Stimulated activated CD8-positive, alpha-beta memory T cell treated with anti-CD3 and anti-CD28 coated beads, Interleukin-7, amount 100 ng/mL, for 4 hours (primary cell): ENCODE results near the gene FTSJ3.
A peak's percentile ranks its signal among the peaks of the same experiment; 100 is the strongest.
"Not testable (repeated sequence)": the region's sequence is repeated elsewhere in the genome, so short reads cannot be mapped to it uniquely, and the experiment has no call there.

Experiments
- DNase-seq, 2 donors: peaks; one replicate each; pipeline ENCODE4 v3.0.0-alpha.2; 2020; ENCODE audit warnings: low read depth in 2 of 2

The FTSJ3 gene

GRCh38 chr17:63843910-63844677 is 16.6 kb upstream of the FTSJ3 start:
- no peak for DNase-seq

DNA sequence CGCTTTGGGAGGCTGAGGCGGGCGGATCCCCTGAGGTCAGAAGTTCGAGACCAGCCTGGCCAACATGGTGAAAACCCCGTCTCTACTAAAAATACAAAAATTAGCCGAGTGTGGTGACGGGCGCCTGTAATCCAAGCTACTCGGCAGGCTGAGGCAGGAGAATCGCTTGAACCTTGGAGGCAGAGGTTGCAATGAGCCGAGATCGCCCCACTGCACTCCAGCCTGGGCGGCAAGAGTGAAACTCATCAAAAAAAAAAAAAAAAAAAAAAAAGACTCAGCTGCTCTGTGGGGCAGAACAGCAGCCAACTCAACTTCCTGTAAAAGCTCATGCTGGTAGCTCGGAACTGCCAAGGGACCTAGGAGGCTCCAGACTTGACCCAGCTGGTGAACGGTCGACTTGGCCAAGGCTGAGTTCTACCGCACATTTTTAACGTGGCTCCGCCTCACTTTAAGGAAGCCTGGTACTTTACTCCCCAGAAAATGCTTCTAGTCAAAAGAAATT is 16.0 kb upstream of the FTSJ3 start:
- not testable (repeated sequence) for DNase-seq

DNA sequence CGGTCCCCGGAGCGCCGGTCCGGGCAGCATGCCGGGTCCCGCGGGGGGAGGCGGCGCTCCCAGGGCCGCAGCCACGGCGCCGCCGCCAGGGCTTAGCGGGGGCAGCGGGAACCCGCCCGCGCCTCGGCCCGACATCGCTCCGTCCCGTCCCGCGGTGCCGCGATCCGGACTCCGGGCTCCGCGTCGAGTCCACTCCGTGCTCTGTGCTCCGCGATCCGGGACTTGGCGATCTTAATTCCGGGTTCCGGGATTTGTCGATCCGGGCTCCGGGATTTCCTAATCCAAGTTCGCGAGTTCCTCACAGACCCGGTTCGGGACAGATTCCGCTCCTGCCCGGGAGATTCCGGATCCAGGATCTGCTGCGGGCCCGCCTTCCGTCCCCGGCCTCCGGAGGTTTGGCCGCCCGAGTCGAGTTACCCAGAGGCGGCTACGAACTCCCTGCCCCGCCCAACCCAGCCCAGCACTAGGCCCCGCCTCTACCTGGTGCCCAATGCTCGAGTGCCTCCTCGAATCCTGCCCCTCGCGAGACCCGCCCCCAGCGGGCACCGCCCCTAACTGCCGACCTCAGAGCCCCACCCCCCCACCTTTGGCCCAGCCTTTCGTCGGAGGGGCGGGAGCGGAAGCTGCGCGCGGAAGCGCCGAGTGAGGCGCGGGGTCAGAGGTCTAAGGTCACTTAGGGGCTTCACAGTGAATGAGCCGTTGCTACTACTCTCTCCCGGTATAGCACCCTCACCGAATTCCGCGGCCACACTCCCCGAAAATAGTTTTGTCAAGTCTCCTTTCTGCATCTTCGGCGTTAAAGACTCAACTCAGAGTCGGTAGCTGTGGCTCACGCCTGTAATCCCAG is 15.3 kb upstream of the FTSJ3 start, which contains the start of gene SMARCD2:
TSS of gene SMARCD2 (minus strand) at position 146 of the 847 bp plus-strand sequence. CDS start at position 135, 11 bp downstream.
- DNase-seq: peak; percentile 98

- DNase-seq: no peak
Observed at GRCh38 chr17:63842173-63842539, 14.7 kb upstream of the FTSJ3 start.

- DNase-seq: no peak
Observed at GRCh38 chr17:63841350-63842172, 14.1 kb upstream of the FTSJ3 start.

DNA sequence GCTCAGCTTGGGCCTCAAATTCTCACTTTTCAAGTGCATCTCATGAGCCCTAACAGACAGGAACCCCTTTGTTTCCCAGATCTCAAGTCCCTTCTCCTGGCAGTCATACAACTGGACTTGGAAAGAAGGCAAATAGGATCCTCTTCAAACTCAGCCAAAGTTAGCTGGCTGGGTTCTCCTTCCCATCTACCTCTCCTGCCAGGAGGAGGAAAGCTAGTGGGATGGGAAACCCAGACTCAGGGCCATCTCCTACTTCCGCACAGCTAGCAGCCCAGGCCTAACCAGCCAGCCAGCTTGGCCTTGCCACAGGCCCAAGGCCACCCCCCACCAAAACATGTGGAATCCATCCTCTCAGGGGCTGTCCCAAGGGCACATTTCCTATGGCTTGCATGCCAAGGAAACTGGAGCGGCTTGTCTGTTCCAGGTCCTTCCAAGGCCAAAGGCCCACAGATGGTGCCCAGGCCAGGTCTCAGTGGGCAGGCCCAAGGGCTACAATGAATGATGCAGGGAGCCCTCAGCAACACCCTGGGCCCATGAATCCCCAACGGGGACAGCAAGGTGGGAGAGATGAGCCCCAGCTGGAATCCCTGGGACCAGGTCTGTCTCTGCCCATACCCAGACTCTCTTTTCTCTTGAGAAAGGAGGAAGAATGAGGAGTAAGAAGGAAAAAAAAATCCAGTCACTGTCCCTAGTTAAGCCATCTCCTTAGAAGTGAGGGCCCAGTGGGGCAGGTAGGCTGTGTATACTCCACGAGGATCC is 13.3 kb upstream of the FTSJ3 start:
- no peak for DNase-seq

DNA sequence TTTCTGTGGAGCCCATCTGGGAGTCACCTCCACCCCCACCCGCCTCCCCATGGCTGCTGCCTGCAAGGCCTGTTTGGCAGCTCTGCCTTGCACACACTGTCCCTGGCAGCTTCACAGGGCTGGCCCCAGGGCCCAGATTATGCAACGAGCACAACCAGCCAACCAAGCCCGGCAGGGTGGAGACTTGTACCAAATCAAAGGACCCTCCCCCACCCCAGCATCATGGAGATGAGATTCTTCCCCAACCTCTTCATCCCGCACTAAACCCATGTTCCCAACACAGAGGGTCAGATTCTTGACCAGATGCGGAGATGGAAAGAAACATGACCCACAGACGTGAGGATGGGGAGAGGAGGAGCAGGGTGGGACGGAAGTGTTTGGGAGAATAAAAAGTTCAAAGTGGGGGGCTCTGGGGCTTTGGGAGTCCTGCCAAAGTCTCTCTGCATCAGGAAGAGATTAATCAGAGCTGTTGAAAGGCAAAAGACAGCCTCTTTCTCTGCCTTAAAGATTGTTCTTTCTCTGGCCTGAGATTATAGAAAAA is 11.2 kb upstream of the FTSJ3 start:
- no peak for DNase-seq

- DNase-seq: no peak
Observed at GRCh38 chr17:63837962-63838600, 10.6 kb upstream of the FTSJ3 start.

DNA sequence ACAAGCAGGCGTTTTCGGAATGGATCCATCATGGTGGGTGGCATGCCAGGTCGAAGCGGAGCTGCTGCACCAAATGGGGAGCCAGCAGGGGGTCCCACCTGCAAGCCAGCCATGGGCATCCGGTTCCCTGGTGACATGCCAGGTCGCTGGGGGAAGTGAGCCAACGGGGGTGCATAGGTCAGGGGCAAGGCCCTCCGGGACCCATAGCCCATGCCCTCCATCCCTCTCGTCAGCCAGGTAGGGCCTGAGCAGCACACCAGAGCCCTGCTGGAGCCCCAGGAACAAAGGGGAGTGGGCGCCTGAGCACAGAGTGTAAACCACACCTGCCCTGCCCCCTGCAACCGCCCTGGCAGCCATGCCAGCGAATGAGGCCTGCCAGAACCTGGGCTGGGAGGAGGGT is 10.0 kb upstream of the FTSJ3 start:
- DNase-seq: no peak

- no peak for DNase-seq
Observed at GRCh38 chr17:63836811-63837210, 9.3 kb upstream of the FTSJ3 start.

DNA sequence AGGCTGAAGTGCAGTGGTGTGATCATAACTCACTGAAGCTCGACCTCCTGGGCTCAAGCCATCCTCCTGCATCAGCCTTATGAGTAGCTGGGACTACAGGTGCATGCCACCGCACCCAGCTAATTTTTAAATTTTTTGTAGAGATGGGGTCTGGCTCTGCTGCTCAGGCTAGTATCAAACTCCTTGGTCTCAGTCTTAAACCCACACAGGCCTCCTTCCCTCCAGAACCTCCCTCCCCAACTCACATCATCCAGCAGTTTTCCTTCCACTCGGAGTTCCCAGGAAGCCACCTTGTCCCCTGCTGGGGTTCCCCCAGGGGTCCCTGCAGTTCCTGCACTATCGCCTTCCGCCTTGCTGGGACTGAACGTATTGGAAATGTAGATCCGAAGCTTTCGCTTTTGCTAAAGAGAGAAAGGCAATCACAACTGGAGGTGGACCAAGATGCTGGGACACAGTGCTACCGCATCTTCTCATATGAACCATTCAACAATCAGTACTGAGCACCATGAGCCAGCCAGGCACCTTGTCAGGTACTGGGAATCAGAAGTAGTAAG is 7.8 kb upstream of the FTSJ3 start:
- no peak for DNase-seq

- DNase-seq: peak in 1 of 2 donors; percentile 48
Observed at GRCh38 chr17:63834431-63835166, 7.1 kb upstream of the FTSJ3 start.

DNA sequence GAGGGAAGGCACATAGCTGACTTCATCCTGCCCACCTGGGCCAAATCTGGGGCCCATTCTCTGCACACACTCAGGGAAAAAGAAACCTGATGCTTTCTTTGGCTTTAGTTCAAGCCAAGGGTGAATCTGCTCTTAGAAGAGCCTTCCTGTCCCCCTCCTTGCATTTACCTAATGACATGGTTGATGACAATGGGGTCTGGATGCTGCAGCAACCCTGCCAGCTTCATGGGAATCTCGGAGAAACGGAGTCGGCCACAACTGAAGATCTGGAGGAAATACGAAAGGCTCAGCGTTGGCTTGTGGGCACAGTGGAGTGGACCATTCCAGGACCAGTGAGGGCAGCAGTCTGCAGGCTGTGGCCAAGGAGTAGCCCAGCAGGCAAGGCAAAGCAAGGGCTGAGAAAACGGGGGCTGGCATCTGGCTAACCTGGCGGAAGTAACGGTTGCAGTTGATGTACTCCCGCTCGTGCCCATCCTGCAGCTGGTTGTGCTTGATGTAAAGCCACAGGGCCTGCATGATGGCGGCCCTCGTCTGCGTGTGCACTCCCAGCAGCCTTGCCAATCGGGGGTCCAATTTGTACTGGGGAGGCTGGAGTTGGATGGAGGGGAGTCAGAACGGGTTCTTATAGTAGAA is 6.4 kb upstream of the FTSJ3 start:
- DNase-seq: no peak

GRCh38 chr17:63833026-63833740 is 5.7 kb upstream of the FTSJ3 start:
- DNase-seq: no peak

DNA sequence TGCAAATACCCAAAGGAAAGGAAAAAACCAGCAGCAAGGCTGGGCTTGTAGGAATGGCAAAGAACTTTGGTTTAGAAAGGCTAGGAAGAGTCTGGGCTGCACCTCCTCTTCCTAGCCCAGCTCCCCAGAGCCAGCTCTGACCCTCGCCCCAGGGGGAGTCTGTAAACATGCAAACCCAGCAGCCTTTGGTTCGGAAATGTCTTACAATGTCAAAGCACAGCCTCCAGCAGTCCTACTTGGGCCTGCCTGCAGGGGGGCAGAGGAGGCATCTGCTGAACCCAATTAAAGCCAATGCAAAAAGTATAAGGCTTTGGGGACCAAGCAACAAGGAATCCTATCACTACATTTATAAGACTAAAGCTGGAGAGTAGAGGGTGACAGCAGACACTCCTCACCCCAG is 5.0 kb upstream of the FTSJ3 start:
- no peak for DNase-seq

- no peak for DNase-seq
Observed at GRCh38 chr17:63832014-63832413, 4.6 kb upstream of the FTSJ3 start.

DNA sequence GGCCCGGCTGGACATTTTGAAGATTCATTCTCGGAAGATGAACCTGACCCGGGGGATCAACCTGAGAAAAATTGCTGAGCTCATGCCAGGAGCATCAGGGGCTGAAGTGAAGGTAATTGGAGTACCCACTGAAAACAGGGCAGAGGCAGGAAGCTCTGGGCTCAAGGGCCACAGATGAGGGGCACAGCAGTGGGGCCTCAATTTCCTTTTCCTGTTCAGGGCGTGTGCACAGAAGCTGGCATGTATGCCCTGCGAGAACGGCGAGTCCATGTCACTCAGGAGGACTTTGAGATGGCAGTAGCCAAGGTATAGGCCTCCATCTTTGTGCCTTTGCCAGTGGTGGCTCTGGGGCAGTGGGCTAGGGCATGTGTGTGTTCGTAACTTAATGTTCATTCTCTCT is 4.0 kb upstream of the FTSJ3 start:
- DNase-seq: no peak

DNA sequence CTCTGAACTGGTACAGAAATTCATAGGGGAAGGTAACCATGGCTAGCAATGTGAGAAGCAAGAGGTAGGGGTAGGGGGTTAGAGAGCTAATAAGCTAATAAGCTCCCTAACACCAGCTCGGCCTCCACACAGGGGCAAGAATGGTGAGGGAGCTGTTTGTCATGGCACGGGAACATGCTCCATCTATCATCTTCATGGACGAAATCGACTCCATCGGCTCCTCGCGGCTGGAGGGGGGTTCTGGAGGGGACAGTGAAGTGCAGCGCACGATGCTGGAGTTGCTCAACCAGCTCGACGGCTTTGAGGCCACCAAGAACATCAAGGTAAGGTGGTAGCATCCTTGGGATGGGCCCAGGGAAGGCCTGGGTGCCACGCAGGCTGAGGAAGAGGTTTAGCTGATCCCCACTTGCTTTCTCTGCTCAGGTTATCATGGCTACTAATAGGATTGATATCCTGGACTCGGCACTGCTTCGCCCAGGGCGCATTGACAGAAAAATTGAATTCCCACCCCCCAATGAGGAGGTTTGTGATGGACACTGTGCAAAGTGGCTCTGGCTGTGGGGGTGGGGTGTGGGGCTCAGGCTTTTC is 3.5 kb upstream of the FTSJ3 start:
- DNase-seq: no peak
